ENCODE results near the gene NEK6. TPM values are rescaled to one million over a fixed set of nuclear protein-coding genes. Genes with fewer than 3 reads are reported as not detected.

NEK6 gene
- total RNA-seq, result 27.2 TPM

DNA sequence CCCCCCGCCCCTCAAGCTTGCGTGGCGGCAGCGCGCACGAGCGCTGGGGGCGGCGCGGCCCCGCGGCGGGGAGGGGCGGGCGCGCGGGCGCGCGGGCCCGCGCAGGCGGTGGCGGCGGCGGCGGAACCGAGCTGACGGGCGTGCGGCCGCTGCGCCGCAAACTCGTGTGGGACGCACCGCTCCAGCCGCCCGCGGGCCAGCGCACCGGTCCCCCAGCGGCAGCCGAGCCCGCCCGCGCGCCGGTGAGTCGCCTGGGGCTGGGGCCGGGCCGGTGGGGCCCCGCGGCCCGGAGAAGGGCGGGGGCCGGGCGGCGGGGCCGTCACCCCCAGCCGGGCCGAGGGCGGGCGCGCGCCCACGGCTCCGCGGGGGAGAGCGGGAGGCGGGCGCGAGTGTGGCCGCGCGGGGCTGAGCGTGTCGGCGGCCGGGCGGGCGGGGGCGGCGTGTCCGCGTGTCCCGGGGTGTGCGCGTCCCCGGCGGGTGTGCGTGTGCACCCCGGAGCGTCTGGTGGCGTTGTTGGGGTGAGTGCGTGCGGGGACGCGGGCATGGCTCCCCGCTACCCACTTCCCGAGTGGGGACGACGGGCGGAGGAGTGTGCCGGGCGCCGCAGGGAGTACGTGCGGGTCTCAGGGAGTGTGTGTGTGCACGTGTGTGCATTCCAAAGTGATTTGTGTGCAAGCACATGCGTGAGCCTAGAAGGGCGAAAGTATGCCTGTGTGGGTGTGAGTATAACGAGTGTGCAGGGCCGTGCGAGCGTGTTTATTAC, at the start of gene NEK6:
Gene NEK6 (plus strand): TSS at position 106 of the 763 bp plus-strand sequence. CDS start 44,016 bp downstream, outside the sequence.
- no peak for DNase-seq

DNA sequence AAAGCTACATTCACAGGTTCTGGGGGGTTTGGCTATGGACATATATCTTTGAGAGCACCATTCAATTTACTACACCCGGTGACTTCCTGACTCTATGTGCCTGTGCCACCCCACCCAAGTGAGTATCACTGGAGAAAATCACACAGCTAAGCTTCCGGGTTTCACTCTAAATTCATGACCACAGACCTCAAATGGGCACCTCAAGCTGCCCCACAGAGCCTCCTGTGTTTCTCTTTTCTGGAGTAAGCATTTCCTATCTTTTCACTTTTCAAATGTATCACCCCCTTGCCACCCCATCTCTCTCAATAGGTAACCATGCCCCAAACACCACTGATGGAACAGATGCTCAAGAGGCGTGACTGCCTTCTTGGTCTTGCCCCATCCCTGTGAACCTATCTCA, 49.2 kb upstream of the NEK6 start:
- no peak for DNase-seq

DNA sequence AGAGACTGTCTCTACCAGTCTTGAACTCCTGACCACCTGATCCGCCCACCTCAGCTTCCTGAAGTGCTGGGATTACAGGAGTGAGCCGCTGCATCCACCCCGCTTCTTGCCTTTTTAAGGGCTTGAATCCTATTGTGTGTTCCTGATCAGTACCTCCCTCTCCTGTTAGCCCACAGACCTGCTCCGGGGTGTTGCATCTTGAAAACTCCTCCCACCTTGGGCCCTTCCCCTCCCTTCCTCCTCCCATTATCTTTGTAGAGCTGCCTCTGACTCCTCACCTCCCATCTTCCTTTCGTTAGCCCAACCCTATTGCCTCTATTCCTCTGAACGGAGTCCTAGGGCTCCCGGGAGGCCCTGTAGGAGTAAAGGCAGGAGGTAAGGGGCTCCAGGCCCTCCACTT, 48.5 kb upstream of the NEK6 start:
- DNase-seq, result no peak

DNA sequence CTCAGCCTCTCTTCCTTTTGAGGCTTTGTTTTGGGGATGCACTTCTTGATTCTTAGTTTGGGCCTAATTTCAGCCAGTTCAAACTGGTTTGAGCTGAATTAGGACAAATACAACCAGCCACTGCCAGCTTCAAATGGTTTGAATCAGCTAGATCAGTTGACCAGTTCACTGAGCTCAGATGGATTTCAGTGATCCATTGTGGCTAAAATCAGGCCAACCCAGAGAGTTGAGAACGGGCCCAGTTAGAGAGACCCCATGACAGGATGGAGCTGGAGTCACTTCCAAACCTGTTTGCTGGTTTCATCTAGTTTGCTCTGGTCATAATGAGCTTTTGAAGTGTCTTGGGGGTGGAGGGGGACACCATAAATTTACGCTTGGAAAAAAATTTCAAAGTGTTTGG, 48.0 kb upstream of the NEK6 start:
- no peak for DNase-seq

DNA sequence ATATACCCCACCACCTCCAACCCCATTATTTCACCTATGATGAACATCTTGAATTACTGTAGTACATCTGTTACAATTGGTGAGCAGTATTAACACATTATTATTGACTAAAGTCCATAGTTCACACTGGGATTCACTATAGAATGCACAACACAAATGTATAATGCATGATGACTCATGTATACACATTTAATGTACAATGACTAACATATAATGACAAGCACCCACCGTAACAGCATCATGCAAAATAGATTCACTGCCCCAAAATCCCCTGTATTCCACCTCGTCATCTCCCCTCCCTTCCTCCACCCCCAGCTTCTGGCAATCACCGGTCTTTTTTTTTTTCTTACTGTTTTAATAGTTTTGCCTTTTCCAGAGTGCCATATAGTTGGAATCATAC, 47.1 kb upstream of the NEK6 start:
- no peak for DNase-seq

DNA sequence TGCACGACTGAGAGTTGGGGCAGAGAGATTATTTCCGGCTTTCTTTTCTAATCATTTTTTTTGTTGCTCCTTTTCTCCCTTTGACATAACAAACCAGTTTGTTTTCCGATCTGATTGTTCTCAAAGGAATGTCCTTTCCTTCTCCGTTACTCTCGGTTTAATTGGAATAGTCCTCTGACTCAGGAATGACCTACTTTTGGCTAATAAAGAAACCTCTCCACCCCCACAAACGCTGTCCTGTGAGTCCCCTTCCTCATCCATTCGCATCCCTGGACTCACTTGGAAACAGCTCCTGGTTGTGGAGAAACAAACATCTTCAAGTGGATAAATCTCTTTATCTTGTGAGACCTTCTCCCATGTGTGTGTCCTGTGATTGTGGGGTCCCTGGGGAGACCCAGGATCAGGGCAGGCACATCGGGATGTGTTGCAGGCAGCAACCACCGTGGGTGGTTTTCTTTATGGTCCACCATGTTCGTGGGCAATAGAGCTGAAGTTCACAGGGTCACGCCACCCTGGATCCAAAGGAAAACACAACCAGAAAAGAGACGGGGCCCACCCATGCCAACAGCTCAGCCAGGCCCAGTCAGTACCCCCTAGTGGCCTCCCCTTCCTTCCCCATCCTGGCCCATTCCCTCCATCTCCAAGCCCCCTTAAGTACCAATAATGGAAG, 45.2 kb upstream of the NEK6 start:
- no peak for DNase-seq

DNA sequence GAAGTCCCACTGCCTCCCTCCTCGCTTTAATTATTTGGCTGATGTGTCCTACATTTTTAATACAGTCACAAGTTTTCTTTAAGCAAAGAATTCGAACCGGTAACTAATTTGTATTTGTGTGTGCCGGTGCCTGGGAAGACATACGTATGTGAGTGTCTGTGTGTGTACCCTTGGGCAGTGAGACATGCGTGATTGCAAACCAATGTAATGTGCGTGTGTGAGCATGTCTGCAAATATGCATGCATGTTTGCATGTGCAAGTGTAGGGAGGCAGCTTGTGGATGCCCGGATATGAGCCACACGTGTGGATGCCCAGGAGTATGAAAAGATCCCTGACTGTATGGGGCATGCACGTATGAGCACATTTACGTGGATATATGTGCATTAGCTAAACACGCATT, 44.4 kb upstream of the NEK6 start:
- no peak for DNase-seq

DNA sequence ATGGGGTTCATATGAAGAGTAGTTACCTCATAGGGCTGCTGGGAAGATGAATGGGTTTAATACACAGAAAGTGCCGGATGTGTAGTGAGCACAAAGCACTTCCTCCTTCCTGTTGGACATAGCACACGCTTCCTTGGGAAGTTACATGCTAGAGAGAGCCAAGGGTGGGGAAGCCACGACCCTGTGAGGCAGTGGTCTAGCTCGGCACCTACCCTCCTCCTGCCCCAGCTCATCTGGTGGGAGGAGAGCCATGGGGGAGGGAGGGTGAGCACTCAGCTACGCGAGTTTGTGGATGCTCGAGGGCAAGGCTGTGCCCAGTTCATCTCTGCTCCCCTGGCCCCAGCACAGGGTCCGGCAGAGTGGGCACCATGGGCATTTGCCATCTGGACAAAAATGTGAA, 43.6 kb upstream of the NEK6 start:
- no peak for DNase-seq

DNA sequence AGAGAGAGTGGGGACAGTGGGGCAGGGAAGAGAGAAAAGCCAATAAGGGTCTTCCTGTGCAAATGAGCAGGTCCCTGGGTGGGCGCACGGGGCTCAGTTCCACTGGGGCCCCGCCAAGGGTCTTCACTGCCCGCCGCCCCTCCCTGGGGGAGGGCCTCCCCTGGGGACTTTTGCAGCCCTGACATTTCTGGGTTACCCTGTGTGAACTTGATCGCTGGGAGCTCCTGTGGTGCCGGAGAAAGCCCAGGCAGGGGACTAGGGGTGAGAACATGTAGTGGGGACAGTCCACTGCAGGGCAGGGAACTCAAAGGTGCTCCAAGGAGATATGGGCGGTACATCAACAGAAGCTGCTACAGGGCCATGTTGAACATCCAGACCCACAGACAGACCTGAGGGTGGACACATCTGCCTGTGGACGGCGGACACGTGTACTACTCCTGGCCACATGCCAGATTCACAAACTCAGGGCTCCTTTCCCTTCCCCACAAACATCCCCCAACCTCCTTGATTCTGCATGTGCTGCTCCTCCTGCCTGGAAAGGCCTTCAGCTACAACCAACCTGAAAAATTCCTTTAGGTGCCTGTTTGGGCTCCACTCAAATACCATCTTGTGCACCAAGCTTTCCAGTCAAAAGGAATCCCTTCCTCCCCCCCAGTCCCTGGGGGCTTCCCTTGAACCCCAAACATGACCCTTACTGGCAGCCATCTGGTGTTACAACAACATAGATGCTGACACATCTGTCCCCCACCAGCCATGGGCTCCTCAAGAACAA, 43.0 kb upstream of the NEK6 start:
- no peak for DNase-seq

DNA sequence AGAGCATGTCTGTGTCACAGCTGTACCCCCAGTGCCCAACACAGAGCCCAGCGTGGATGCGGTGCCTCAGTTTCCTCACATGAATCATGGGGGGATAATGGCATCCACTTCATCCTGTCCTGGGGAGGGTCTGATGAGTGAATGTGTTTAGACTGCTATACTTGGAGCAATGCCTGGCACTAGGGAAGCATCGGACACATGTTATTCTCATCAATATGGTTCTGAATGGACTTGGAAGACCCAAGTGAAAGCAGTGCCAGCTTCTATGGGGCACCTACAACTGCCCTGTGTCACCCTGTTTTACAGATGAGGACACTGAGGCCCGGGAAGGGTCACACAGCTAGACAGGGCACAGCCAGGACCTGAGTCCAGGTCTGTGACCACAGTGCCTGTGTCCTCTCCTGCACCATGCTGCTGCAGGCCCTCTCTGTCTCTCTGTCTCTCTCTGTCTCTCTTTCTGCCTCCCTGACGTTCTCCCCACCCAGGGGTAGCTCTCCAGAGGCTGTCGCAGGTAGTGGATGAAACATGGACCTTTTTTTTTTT, 42.3 kb upstream of the NEK6 start:
- DNase-seq, result no peak

DNA sequence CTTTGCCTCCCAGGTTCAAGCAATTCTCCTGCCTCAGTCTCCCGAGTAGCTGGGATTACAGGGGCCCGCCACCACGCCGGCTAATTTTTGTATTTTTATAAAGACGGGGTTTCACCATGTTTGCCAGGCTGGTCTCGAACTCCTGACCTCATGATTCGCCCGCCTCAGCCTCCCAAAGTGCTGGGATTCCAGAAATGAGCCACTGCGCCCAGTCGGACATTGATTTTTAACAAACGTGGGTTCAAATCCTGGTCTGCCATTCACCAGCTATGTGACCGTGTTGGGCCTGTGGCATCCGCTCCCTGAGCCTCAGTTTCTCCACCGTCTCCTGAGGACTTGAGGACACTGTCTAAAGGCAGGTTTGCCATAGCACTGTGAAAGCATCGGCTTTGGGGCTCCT, 41.8 kb upstream of the NEK6 start:
- DNase-seq, result no peak

DNA sequence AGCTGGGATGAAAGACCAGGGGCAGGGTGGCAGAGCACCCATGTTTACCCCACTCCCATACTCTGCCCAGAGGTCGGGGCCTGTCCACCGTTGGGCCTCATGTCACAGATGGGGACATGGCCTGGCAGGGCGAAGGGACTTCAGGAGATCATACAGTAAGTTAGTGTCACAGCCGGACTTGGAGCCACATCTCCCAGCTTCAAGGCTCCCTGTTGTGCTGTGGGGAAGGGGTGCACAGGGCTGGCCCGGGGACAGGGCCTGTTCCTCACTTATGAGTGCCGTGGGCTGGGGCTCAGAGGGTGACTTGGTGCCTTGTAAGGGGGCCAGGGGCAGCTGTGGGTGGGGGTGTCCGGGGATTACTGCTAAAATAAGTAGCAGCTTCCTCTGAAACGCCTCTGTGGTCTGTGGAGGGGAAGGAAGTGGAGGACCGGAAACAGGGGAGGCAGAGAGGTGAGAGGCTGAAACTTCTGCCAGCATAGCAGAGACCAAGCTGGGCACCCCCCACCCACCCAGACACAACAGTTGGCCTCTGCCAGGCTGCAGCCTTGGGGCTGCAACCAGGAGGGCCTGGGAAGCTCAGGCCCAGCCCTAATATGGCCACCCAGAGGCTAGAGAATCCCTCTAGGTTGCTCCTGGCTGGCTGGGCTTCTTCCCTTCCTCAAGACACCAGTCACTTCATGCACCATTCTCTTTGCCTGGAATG, 41.1 kb upstream of the NEK6 start:
- DNase-seq, result no peak

DNA sequence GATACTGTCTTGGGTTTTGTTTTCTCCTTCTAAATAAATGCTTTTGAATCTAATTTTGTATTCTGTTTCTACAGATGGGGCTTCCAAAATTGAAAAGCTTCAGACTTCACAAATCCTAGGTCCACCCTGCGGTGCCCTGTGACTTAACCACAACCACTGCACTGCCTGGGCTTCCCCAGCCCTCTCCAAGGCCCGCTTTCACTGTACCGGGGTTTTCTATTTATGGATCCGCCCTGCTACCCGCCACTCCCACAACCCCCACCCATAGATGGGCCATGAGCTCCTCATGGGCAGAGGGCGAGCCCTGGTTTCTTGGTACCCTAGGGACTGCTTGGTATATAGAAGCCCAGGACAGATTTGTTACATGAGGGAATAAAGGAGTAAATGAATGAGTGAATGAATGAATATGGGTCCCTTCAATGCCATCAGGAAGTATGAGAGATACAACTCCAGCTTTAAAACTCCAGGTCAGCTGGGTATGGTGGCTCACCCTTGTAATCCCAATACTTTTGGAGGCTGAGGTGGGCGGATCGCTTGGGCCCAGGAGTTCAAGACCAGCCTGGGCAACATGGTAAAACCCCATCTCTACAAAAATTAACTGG, 39.8 kb upstream of the NEK6 start:
- DNase-seq, result no peak

DNA sequence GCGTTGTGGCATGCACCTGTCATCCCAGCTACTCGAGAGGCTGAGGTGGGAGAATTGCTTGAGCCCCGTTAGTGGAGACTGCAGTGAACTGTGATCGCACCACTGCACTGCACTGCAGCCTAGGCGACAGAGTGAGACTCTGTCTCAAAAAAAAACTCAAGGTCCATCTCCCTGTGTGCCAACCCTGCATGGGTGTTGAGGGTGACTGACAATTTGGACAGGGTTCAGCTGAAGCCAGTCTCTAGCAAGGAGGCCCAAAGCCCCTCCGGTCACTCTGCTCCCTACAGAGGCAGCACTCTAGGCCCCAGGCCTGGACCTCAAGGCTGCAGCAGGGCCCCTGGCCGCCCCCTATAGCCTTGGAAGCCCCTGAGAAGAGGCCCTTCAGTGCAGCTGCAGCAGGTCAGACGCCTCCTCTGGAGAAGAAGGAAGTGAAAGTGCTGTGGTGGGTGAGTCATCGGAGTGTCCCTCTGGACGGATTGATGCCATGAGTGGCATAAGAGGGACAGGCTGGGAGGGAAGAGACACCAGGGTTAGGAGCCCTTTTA, 39.2 kb upstream of the NEK6 start:
- no peak for DNase-seq

DNA sequence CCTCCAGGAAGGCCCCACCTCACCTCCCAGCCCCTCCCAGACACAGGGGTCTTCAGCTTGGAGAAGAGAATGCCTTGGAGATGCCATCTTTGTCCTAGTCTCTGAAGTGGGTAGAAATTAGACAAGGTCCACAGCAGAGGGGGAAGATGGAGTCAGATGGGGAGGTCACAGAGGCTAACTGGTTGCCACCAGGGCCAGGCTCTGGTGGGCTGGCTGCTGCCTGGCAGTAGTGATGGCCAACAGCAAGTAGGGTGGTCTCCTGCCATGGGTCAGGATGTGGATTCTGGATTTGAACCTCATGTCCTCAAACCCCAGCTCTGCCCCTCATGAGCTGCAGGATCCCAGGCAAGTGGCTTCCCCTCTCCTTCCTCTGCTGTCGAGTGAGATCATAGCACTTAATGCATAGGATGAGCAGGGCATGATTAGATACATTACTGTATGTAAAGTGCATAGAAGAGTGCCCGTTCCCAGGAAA, 38.7 kb upstream of the NEK6 start:
- no peak for DNase-seq

DNA sequence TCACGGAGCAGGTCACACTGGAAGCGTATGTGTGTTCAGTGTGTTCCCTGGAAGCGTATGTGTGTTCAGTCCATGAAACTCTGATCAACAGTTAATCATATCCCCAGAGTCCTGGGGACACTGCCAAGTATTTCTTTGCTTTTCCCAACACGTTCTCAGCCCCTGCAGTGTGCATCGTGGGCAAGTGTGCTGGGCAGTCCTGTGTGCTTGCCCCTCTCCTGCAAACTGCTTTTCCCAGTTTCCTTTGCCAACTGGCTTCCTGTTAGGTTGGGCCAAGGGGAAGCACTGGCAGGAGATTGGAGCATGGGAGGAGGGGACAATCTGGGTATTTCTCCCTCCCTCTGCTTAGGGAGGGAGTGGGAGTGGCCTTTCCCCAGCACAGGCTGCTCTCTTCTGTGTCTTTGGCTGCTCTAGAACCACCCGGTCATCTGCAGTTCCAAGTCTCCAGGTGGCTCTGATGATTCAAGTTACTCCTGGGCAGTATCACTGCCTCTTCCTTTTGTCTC, 36.8 kb upstream of the NEK6 start:
- DNase-seq, result no peak

DNA sequence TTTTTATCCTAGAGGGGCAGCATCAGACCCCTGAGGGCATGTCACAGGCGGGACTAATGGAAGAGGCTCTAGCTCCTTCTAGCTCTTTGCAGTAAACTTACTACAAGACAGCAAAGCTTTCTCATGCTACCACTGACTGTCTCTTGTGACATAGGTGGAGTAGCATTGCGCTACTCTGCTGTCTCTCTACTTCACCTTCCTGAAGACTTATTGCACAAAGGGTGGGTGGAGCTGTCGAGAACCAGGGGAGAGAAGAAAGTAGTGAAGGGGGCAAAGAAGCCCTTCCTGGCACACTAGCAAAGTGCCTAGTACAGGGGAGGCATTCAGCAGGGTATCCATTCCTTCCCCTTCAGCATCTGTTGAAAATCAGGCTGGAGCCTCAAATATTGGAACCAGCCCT, 36.1 kb upstream of the NEK6 start:
- no peak for DNase-seq

DNA sequence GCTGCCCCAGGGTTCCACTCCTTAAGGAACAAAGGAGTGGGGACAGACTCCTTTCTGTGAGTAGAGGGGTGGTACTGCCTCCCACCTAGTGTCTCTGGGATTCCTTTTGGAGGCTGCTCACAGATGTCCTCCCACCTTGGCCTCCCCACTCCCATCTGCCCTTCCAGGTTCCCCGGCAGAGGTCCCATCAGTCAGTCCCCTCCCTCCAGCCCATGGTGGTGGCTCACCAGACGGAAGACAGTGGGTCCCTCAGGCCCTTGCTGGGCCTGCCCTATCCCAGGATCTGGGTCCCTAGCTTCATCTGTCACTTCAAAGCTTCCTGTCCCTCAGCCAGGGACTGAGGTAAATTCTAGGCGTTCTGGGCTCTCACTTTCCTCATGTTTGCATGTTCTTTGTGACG, 35.6 kb upstream of the NEK6 start:
- DNase-seq, result no peak

DNA sequence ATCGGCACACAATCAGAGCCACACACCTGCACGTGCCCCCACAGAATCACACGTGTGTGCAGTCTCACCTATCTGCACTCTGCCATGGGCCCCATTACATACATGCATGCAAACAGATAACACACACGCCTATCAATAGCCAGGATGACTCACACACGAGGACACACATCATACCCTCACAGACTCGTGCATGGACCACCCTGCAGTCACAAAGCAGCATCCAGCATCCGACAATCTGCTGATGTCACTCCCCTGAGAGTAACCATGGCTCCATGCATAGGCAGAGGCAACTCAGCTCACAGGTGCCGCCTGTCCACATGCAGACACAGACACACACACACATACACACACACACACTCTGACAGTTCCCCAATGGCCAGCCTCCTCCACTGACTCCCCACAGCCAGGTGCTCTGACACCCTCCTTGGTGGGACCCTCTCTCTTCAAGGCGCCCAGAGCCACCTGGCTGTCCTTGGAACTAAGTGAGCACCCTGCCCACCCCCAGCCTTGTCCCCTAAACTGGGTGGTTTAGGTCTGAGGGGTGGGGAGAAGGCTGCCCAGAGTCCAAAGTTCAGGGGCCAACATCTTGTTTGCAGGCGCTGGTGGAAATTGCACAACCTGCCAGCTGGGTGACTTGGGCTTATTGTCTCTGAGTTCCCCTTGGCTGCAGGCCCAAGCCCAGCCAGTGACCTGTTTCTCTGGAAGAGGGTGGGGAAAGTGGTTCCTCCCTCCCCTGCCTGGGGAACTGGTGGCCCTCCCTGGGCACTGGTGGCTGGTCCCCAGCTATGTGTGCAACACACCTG, 34.6 kb upstream of the NEK6 start:
- no peak for DNase-seq

DNA sequence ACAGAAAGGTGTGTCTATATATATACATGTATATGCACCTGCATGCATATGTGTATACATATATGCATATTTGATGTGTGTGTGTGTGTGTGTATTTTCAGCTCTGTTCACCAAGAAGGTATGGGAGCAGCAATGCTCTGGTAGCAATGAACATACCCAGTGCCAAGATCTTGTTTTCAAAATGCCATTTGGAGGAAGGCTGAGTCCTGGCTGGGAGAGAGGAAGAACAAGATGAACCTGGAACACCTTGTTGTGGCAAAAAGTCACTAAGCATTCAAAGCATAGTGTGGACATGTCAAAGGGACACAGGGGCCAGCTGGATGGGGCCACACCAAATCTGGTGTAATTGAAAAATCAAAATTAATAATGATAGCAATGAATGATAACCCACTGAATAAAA, 31.8 kb upstream of the NEK6 start:
- DNase-seq, result no peak

DNA sequence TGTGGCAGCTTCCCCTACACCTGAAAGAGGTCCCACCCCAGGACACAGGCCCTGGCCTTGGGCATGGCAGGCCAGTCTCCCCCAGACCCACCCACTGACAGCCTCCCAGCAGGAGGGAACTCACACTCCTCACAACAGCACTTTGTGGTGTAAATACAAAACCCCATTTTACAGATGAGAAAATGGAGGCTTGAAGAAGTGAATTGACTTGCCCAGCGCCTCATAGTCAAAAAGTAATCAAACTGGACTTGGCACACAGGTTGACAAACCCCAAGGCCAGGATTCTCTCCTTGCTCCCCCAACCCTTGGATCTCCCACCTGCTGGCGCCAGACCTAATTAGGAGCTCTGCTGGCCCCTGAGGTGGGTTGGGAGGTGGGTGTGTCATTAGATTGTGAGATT, 29.2 kb upstream of the NEK6 start:
- DNase-seq, result no peak

All from skin of body (tissue), 2 donors.